Lower leg skin (tissue), 3 donors: Measurements from ENCODE around the gene THY1.
"Not testable (repeated sequence)": the region's sequence is repeated elsewhere in the genome, so short reads cannot be mapped to it uniquely, and the experiment has no call there.

Experiments used
- CTCF ChIP-seq, 3 donors: fragments of 450-650 bp; IDR thresholded peaks; one replicate each; pipeline ENCODE4 v1.5.1; 2016; ENCODE audit warnings: antibody characterized with exemption in 3 of 3, mild to moderate bottlenecking in 3 of 3, moderate library complexity in 2 of 3
- POLR2A ChIP-seq, 2 donors: fragments of 450-650 bp; IDR thresholded peaks; one replicate each; pipeline ENCODE4 v1.6.1; 2016 to 2017; ENCODE audit warnings: antibody characterized with exemption in 2 of 2, mild to moderate bottlenecking in 1 of 2, moderate library complexity in 1 of 2

DNA sequence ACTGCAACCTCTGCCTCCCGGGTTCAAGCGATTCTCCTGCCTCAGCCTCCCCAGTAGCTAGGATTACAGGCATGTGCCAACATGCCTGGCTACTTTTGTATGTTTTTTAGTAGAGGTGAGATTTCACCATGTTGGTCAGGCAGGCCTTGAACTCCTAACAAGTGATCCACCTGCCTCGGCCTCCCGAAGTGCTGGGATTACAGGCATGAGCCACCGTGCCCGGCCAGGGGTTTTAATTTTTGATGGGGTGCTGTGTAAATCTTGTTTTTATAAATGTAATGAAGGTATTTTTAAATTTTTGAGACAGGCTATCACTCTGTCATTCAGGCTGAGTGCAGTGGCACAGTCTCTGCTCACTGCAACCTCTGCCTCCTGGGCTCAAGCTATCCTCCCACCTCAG is 17.5 kb downstream of the THY1 start:
- TF ChIP-seq CTCF, POLR2A (IDR thresholded peaks at IDR 0.05): not testable (repeated sequence)
